Stimulated activated CD4-positive, alpha-beta T cell treated with anti-CD3 and anti-CD28 coated beads, TNF-alpha, amount 100 ng/mL, for 4 hours (primary cell): ENCODE measurements around the gene SMYD2.

Experiments
- DNase-seq, 3 experiments: peaks; one replicate each; pipeline ENCODE4 v3.0.0-alpha.2; 2020; ENCODE audit warnings: low read depth in 3 of 3

The SMYD2 gene

DNA sequence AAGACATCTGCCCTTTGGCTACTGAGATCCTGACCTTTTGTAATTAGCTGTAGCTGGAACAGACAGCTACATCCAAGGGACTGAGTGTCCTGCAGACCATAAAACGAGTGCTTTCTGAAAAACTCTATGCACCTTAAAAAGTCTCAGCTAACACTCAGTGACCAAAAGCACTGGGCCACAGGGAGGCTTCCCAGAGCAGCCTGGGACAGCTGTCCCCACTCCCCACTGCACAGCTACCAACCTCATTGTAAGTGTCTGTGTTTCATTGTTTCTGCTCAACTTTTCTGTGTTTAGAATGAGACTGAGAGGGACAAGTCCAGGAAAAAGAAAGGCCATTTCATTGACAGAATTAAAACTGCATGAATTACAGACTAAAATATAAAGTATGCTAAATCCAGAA, 80.7 kb downstream of the SMYD2 start:
- no peak for DNase-seq

DNA sequence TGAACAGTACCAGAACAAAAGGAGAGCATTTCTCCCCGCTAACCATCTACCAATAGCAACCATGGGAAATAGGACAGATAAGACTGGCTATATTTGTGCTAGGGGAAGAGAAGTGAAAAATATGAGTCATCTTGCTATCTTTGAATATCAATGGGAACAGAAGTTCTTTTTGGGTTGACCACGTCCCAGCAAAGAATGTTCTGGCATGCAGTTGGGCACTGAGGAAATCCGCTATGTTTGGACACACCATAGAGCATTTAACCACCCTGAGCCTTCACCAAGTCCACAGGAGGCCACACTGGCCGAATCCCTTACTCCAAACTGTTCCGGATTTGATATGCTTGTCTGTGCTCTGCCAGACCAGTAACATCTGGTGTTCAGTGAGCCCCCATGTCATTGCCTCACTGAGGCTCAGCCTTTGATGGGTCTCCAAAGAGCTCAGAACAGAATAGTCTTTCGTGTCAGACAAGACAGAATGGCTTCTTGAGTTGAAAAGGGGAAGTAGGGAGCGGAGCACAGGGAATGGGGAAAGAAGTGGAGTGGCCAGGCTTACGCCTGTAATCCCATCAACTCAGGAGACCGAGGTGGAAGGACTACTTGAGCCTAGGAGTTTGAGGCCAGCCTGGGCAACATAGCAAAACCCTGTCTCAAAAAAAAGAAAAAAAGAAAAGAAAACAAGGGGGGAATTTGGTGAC, 81.4 kb downstream of the SMYD2 start:
- no peak for DNase-seq

DNA sequence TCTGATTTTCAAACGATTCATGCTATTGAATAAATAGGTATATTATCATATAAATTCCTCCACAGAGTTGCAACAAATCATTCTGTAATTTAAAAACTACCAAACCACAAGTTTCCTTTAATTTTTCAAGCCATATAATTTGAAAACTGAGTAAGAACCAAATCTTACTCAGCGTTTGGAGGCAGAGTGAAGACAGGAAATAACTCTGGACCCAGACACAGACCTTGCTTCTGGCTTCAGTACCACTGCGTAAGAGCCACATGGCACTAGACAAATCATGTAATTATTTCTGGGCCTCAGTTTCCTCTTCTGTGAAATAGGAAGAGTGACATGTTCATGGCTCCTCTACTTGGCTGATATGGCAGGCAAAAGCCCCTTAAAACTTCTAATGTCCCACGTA, 82.4 kb downstream of the SMYD2 start:
- no peak for DNase-seq

DNA sequence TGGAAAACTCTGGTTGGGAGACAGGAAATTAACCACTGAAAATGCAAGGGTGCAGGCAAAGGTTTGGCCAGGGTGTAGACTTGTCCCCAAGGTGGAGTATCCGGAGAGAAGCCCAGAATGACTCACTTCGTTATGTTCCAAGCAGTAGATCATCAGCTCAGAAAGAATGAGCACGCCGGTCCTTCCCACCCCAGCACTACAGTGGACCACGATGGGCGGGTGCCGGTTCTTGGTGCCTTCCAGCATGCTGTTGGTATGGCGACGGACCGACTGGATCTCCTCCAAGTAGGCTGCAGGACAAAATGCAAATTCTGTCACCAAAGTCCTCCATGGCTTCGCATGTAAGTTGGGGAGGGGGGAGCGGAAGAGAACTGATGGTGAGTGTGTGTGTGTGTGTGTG, 83.4 kb downstream of the SMYD2 start:
- no peak for DNase-seq

GRCh38 chr1:214364786-214365295, 83.9 kb downstream of the SMYD2 start:
- no peak for DNase-seq

GRCh38 chr1:214367841-214368240, 86.9 kb downstream of the SMYD2 start:
- DNase-seq = no peak

DNA sequence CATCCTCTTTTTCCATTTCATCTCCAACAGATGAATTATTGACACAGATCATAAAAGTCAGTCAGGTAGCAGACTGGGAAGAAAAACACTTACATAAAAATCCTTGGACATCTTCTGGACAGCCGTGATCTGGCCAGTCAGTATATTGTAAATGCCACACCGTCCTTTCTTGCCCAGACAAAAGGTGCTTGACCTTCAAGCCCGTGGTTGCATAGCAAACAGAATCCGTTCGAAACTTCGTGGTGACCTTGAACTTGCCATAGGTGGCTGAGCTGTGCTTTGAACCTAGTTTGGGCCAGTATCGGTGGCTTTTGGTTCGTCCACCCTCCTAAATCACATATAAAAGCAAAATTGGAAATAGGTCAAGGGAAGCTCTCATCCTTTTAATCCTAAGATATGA, 88.4 kb downstream of the SMYD2 start:
- no peak for DNase-seq

GRCh38 chr1:214370615-214371014, 89.7 kb downstream of the SMYD2 start:
- DNase-seq = no peak

GRCh38 chr1:214372092-214372491, 91.1 kb downstream of the SMYD2 start:
- no peak for DNase-seq

DNA sequence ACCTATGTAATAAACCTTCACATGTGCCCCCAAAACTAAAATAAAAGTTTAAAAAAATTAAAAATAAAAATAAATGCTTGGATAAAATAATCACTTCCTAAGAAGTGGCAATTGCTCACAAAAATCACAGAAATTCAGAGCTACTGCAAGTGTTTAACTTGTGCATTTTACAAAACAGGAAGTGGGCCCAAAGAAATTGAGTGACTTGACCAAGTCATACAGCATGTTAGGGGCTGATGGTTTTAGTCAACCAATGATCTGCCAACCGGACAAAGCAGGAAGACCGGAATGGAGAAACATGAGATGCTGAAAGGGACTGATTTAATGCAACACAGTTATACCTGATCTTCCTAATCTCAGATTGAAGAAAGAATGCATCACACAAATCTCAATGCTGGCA, 96.5 kb downstream of the SMYD2 start:
- DNase-seq = no peak

DNA sequence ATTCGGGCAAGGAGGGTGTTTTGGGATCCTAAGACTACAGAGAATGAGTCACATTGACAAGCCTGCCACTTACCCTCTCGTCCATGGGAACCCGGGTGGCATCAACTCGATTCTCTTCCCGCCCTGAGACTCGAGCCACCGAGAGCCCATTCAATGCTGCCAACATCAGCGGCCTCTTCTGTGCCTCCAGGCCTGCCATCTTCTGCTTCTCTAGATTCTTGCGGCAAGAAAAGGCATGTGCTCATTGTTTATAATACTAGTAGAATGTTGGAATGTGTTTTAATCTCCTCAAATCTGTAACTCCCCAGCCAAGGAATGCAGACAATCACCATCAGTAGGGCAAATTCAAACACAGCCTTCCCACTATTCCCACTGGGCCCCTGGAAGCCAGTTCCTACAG, 96.9 kb downstream of the SMYD2 start:
- no peak for DNase-seq

- no peak for DNase-seq
Measured at GRCh38 chr1:214378492-214378891, 97.5 kb downstream of the SMYD2 start.

DNA sequence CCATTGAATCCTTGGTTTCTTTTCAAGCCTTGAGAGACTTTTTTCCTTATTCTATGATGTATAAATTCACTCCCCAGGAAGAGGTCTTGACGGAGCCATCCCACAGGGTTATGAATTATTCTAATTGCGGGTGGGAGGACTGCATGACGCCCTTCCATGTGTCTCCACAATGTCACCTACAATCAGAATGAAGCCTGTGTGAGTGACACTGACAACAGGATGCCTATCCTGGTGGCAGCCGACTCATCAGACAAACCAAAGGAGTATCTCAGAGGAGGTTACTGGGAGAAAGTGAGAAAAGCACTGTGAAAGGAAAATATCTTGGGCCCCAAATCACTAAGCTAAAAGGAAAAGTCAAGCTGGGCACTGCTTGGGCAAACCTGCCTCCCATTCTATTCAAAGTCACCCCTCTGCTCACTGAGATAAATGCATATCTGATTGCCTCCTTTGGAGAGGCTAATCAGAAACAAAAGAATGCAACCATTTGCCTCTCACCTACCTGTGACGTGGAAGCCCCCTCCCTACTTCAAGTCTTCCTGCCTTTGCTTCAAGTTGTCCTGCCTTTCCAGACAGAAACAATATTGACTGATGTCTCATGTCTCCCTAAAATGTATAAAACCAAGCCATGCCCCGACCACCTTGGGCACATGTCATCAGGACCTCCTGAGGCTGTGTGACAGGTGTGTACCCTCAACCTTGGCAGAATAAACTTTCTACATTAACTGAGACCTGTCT, 98.4 kb downstream of the SMYD2 start:
- DNase-seq = no peak

DNA sequence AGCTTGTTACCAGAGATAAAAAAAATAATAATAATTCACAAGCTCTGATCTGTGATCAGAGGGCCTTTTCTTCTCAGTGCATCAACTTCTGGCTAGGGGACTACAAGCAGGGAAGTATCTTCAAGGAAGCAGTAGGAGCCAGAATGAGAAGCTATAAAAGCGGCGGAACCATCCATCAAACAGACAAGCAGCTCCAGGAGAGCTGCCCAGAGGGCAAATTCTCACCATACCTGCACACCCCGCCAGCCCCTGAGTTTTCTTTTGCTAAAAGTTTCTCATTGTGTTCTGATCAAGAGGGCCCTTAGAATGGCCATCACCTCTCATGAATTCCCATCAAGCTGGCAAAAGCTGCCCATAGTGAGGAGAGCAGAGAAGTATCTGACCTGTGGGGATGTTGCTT, 99.4 kb downstream of the SMYD2 start:
- no peak for DNase-seq

DNA sequence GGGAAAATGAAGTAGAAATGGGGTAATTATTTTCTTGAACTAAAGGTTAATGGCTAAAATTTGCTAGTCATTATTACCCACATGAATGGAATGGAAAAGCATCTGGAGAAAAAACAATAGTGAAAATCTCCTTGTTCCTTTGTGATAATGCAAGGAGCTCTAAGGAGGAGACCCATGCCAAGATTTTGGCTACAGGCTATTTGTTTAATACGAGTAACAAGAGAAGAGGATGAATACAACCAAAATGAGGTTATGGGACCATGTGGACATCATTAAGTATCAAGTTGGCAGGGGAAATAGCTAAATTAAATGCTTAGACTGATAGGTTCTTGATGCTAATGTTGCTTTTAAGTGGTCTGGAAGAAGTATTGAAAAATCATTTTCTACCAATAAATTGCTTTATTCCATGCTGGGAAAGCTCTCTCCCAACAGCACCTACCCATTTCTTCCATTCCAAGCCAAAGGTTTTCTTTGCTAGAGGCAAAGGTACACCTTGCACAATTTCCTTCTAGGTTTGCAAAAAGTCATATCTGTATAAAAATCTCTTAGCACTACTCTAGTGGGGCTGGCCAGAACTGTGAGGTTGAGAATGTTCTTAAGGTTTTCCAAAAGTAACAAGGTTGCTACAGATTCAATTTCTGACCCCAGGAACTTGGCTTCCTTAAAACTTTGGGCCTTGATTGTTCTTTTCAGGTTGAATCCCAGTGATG, 100.2 kb downstream of the SMYD2 start:
- no peak for DNase-seq

GRCh38 chr1:214383381-214384372, 102.7 kb downstream of the SMYD2 start:
- no peak for DNase-seq

- DNase-seq = no peak
Measured at GRCh38 chr1:214384373-214385079, 103.6 kb downstream of the SMYD2 start.

DNA sequence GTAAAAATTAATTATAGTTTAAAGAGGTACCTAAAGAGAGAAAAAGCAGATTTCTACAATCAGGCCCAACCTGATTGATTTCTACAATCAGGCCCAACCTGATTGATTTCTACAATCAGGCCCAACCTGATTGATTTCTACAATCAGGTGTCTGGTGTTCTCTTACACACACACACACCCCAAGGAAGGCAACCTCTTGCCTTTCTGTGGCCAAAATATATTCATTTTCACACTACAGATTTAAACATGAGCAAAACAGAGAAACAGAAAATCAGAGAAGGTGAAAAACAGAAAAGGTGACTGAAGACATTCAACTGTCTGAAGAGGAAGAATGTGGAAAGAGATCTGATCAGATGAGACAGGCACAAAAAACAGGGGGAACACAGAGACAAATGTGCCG, 104.5 kb downstream of the SMYD2 start:
- DNase-seq = no peak

- no peak for DNase-seq
Measured at GRCh38 chr1:214386333-214386732, 105.4 kb downstream of the SMYD2 start.
